ENCODE measurements around the gene PRRG1.
"Not testable (repeated sequence)": the region's sequence is repeated elsewhere in the genome, so short reads cannot be mapped to it uniquely, and the experiment has no call there.

PRRG1 gene

GRCh38 chrX:37349221-37350033, at the start of gene PRRG1:
PRRG1 (plus strand) TSS chrX:37349364; CDS start chrX:37406250, 56,886 bp downstream.
- peak; percentile 54 to 83 for DNase-seq

- DNase-seq: peak in 1 of 2 experiments; percentile 30
Observed at GRCh38 chrX:37302569-37302968, 46.6 kb upstream of the PRRG1 start.

- DNase-seq: not testable (repeated sequence)
Observed at GRCh38 chrX:37305238-37305637, 43.9 kb upstream of the PRRG1 start.

- DNase-seq: no peak
Observed at GRCh38 chrX:37314531-37314930, 34.6 kb upstream of the PRRG1 start.

GRCh38 chrX:37315511-37316248, 33.5 kb upstream of the PRRG1 start:
- no peak for DNase-seq

GRCh38 chrX:37320541-37321203, 28.5 kb upstream of the PRRG1 start:
- no peak for DNase-seq

GRCh38 chrX:37330642-37331041, 18.5 kb upstream of the PRRG1 start:
- DNase-seq: no peak

- DNase-seq: no peak
Observed at GRCh38 chrX:37331546-37331945, 17.6 kb upstream of the PRRG1 start.

- DNase-seq: no peak
Observed at GRCh38 chrX:37332055-37332454, 17.1 kb upstream of the PRRG1 start.

- DNase-seq: no peak
Observed at GRCh38 chrX:37332987-37333658, 16.0 kb upstream of the PRRG1 start.

GRCh38 chrX:37347420-37347819, 1.7 kb upstream of the PRRG1 start:
- DNase-seq: no peak

- DNase-seq: peak in 1 of 2 experiments; percentile 38
Observed at GRCh38 chrX:37348231-37348970, 763 bp upstream of the PRRG1 start.

GRCh38 chrX:37348971-37349220, 268 bp upstream of the PRRG1 start:
- DNase-seq: no peak

- DNase-seq: peak; percentile 39 to 43
Observed at GRCh38 chrX:37350034-37350365, 836 bp downstream of the PRRG1 start.

- DNase-seq: no peak
Observed at GRCh38 chrX:37353646-37354045, 4.5 kb downstream of the PRRG1 start.

- no peak for DNase-seq
Observed at GRCh38 chrX:37357436-37357835, 8.3 kb downstream of the PRRG1 start.

- no peak for DNase-seq
Observed at GRCh38 chrX:37361596-37361995, 12.4 kb downstream of the PRRG1 start.

GRCh38 chrX:37364666-37365065, 15.5 kb downstream of the PRRG1 start:
- no peak for DNase-seq

- DNase-seq: no peak
Observed at GRCh38 chrX:37367946-37368345, 18.8 kb downstream of the PRRG1 start.

- no peak for DNase-seq
Observed at GRCh38 chrX:37370499-37371141, 21.5 kb downstream of the PRRG1 start.

- no peak for DNase-seq
Observed at GRCh38 chrX:37371578-37371991, 22.4 kb downstream of the PRRG1 start.

- no peak for DNase-seq
Observed at GRCh38 chrX:37378404-37378803, 29.2 kb downstream of the PRRG1 start.
